Bronchial epithelial cell (primary cell): ENCODE data around the gene SLC38A1. TPM values are rescaled to one million over a fixed set of nuclear protein-coding genes. Genes with fewer than 3 reads are reported as not detected.

Experiments
- DNase-seq: peaks from one replicate; pipeline ENCODE4 v3.0.0-alpha.2; 2010; ENCODE audit warnings: low read depth
- FAIRE-seq: peaks from 2 replicates; lab custom pipeline; 2011; peaks lifted over from hg19 to GRCh38; lab: Jason Lieb, UNC
- H3K27me3 ChIP-seq: 2 replicates; pipeline ENCODE4 v1.5.1; 2011; ENCODE audit warnings: low read length; ENCODE audit not compliant: control insufficient read depth, insufficient read depth
- H3K36me3 ChIP-seq: 2 replicates; pipeline ENCODE4 v1.5.1; 2011; ENCODE audit warnings: low read length; ENCODE audit not compliant: control insufficient read depth, insufficient read depth
- H3K4me3 ChIP-seq: 2 replicates; pipeline ENCODE4 v1.5.1; 2011; ENCODE audit warnings: mild to moderate bottlenecking, low read depth, low read length, control low read depth
- total RNA-seq: library from RNA; depleted of rRNA; stranded (reverse); fragments of >200 nt; gene quantifications from 2 replicates; pipeline ENCODE4 v1.2.1, GENCODE V29; 2014
- TF ChIP-seq, protein P1 (sequence below): IDR thresholded peaks from 2 replicates; pipeline ENCODE4 v1.5.1; 2011; ENCODE audit warnings: mild to moderate bottlenecking, moderate library complexity, low read length, control low read depth, inconsistent platforms; ENCODE audit not compliant: insufficient read depth, severe bottlenecking

The SLC38A1 gene
- total RNA-seq, 1 donor from 2014 or later = 263 TPM

DNA sequence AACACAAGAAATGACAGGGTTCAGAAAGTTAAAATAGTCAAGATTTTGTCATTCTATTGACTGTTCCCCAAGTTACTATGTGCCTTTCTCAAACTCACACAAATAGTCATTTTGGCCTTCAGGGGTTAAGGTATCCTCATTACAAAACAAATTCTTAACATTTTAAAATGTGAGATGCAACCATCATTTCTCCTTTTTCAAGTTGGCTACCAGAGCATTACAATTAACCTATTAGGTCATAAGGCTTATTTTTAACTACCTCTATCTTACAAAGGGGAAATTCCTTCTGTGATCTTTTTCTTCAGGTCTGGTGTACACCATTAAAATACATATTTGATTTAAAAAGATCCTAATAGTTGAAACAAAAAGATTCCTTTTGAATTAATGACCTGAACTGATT lies 61.2 kb downstream of the SLC38A1 start:
- no peaks in the 10 kb centered on the region for H3K27me3 ChIP-seq
- H3K36me3 ChIP-seq = peaks cover 24% of the 10 kb centered on the region
- DNase-seq (no peak), FAIRE-seq (no peak)
- no peak overlapping the region for H3K4me3 ChIP-seq
- TF ChIP-seq, protein P1, sequence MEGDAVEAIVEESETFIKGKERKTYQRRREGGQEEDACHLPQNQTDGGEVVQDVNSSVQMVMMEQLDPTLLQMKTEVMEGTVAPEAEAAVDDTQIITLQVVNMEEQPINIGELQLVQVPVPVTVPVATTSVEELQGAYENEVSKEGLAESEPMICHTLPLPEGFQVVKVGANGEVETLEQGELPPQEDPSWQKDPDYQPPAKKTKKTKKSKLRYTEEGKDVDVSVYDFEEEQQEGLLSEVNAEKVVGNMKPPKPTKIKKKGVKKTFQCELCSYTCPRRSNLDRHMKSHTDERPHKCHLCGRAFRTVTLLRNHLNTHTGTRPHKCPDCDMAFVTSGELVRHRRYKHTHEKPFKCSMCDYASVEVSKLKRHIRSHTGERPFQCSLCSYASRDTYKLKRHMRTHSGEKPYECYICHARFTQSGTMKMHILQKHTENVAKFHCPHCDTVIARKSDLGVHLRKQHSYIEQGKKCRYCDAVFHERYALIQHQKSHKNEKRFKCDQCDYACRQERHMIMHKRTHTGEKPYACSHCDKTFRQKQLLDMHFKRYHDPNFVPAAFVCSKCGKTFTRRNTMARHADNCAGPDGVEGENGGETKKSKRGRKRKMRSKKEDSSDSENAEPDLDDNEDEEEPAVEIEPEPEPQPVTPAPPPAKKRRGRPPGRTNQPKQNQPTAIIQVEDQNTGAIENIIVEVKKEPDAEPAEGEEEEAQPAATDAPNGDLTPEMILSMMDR = no peak

DNA sequence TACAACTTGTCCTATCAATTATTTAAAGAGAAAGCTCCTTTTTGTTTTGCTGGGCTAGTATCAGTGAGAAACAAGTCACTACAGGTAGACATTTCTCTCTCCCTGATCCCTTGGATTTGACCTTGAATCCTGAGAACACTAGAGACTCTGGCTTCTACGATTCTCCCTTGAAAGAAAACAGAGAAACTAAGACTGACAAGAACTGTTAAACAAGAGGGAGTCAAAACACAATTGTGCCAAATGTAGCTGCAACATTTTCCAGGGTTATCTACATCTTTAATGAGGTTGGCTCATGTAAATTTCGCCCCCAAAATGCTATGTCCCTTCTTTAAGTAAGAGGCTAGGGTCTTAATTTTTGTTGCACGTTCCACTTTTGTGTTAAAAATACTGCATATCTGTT lies 62.4 kb downstream of the SLC38A1 start:
- FAIRE-seq (no peak), DNase-seq (no peak)
- TF ChIP-seq, protein P1 = no peak
- Histone ChIP-seq H3K4me3 (no peak overlapping the region), H3K36me3 (peaks cover 23% of the 10 kb centered on the region), H3K27me3 (no peaks in the 10 kb centered on the region)

DNA sequence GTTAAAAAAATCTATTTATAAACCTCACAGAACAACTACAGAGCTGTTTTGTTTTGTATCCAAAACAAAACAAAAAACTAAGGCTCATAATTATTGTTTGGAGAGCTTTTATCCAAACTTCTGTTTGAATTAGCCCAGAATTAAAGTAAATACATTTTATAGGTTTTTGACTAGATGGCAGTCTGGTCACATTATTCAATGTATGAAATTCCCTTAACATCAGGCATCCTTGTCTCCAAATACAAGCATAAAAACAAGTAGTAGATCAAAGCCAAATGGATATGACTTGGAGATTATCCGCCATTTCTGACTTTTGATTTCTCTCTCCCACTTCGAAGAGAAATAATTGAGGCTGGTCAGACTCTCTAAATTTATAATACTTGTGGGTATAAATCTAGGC lies 63.5 kb downstream of the SLC38A1 start:
- FAIRE-seq (no peak), DNase-seq (no peak)
- Histone ChIP-seq H3K27me3 (no peaks in the 10 kb centered on the region), H3K36me3 (peaks cover 28% of the 10 kb centered on the region), H3K4me3 (no peak overlapping the region)
- TF ChIP-seq, protein P1 = no peak

DNA sequence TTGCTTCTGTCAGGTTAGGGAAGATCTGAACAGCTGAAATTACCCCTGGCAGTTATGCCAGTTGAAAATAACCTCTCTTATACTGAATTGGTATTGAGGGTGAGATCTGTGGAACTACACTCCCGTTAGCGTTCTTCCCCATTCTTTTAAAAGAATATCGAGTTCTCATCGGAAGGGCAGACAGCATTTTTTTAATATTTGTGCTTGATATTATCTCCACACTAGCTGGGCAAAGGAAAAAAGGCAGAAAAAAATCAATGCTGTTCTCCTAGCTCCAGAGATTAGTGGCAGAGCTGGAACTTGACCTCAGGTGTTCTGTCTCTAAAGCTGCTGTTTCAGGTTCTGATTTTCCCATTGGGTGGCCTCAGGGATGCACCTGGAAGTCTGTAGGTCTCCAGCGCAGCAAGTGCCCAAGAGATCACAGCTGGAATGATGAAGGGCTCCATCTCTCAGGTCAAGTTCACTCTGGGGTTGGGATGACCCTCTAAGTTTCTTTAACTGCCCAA lies 67.5 kb downstream of the SLC38A1 start:
- no peak for DNase-seq
- no peaks in the 10 kb centered on the region for H3K27me3 ChIP-seq
- TF ChIP-seq, protein P1 = no peak
- no peak for FAIRE-seq
- H3K36me3 ChIP-seq = peaks cover 33% of the 10 kb centered on the region
- H3K4me3 ChIP-seq = no peak overlapping the region

DNA sequence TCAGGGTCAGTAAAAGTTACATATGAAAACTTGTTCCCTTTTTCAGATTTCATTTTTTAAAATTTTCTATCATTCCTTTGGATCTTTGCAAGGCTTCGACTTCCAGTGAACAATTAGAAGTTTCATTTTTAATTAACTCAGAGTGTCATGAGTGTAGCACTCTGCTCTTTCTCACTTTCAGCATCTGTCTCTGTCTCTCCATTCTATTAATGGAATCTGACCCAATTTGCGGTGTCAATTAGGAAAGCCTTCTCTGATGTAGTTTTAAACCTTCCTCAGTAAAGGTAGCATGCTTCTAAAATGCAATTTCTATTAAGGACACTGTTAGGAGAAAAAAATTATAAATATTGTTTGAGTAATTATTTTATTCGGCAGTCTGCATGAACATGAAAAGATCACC lies 68.3 kb downstream of the SLC38A1 start:
- Histone ChIP-seq H3K27me3 (no peaks in the 10 kb centered on the region), H3K36me3 (peaks cover 34% of the 10 kb centered on the region), H3K4me3 (no peak overlapping the region)
- FAIRE-seq (no peak), DNase-seq (no peak)
- TF ChIP-seq, protein P1 = no peak

DNA sequence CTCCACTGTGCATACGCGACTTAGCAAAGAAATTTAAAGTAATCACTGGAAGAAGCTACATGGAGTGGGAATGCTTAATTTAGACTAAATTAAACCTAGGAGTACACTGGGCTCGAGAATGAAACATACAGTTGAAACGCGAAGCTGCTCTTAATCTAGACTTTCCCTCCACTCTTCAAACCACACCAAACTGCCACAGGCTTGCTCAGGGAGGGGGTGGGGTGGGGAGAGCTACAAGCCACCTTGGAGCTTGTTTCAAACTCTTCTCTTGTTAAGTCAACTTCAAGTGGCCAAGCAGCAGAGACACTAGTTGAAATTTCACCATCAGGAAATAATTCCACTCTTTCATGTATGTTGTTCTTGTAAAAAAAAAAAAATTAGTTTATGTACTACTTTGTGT lies 69.9 kb downstream of the SLC38A1 start:
- TF ChIP-seq, protein P1 = no peak
- FAIRE-seq (no peak), DNase-seq (no peak)
- no peaks in the 10 kb centered on the region for H3K27me3 ChIP-seq
- peaks cover 32% of the 10 kb centered on the region for H3K36me3 ChIP-seq
- no peak overlapping the region for H3K4me3 ChIP-seq
